Measurements from ENCODE around the gene ADPRHL1.
"Not testable (repeated sequence)": the region's sequence is repeated elsewhere in the genome, so short reads cannot be mapped to it uniquely, and the experiment has no call there.

ADPRHL1 gene

GRCh38 chr13:113378825-113379224, 74.5 kb downstream of the ADPRHL1 start:
- no peak for DNase-seq (ENCODE audit: low spot score)
- ChIA-PET POLR2A (ENCODE audit: low non-redundant PET) (no interaction called here), CTCF (no interaction called here)
- H3K27ac ChIP-seq, result no peak overlapping the region
- TF ChIP-seq CTCF (conservative IDR thresholded peaks at IDR 0.05; ENCODE audit: low read depth), result no peak

- no peak for TF ChIP-seq CTCF (conservative IDR thresholded peaks at IDR 0.05; ENCODE audit: low read depth)
- ChIA-PET CTCF (no interaction called here), POLR2A (ENCODE audit: low non-redundant PET) (no interaction called here)
- no peak overlapping the region for H3K27ac ChIP-seq
- DNase-seq (ENCODE audit: low spot score), result no peak
Observed at GRCh38 chr13:113374511-113375175, 78.6 kb downstream of the ADPRHL1 start.

- DNase-seq (ENCODE audit: low spot score), result no peak
- ChIA-PET CTCF (no interaction called here), POLR2A (ENCODE audit: low non-redundant PET) (no interaction called here)
- no peak for TF ChIP-seq CTCF (conservative IDR thresholded peaks at IDR 0.05; ENCODE audit: low read depth)
- H3K27ac ChIP-seq, result no peak overlapping the region
Observed at GRCh38 chr13:113373811-113374485, 79.3 kb downstream of the ADPRHL1 start.

GRCh38 chr13:113371701-113372100, 81.6 kb downstream of the ADPRHL1 start:
- DNase-seq (ENCODE audit: low spot score); POLR2A ChIA-PET (ENCODE audit: low non-redundant PET); CTCF ChIA-PET; H3K27ac ChIP-seq: not testable (repeated sequence)

- TF ChIP-seq CTCF (conservative IDR thresholded peaks at IDR 0.05; ENCODE audit: low read depth), result no peak
- H3K27ac ChIP-seq, result no peak overlapping the region
- POLR2A ChIA-PET (ENCODE audit: low non-redundant PET), result no interaction called here
- CTCF ChIA-PET, result no interaction called here
- DNase-seq (ENCODE audit: low spot score), result no peak
Observed at GRCh38 chr13:113371061-113371460, 82.2 kb downstream of the ADPRHL1 start.

- ChIA-PET POLR2A (ENCODE audit: low non-redundant PET) (no interaction called here), CTCF (no interaction called here)
- DNase-seq (ENCODE audit: low spot score), result no peak
- H3K27ac ChIP-seq, result no peak overlapping the region
- no peak for TF ChIP-seq CTCF (conservative IDR thresholded peaks at IDR 0.05; ENCODE audit: low read depth)
Observed at GRCh38 chr13:113369881-113370280, 83.4 kb downstream of the ADPRHL1 start.

- ChIA-PET CTCF (no interaction called here), POLR2A (ENCODE audit: low non-redundant PET) (no interaction called here)
- DNase-seq (ENCODE audit: low spot score), result no peak
- TF ChIP-seq CTCF (conservative IDR thresholded peaks at IDR 0.05; ENCODE audit: low read depth), result no peak
- H3K27ac ChIP-seq, result no peak overlapping the region
Observed at GRCh38 chr13:113369189-113369588, 84.1 kb downstream of the ADPRHL1 start.

GRCh38 chr13:113368353-113368752, 84.9 kb downstream of the ADPRHL1 start:
- CTCF ChIA-PET; POLR2A ChIA-PET (ENCODE audit: low non-redundant PET); H3K27ac ChIP-seq; DNase-seq (ENCODE audit: low spot score): not testable (repeated sequence)

Measured in RWPE1 (cell line).